Vagina (tissue), 2 donors: ENCODE data around the gene OXER1.

Source experiments
- CTCF ChIP-seq, 3 experiments: fragments of 450-650 bp in 2 of 3; fragments of 200-600 bp in 1 of 3; sonication (generic) in 1 of 3; IDR thresholded peaks; one replicate each; pipeline ENCODE4 v1.5.1; 2017 to 2019; ENCODE audit warnings: antibody characterized with exemption in 3 of 3, mild to moderate bottlenecking in 2 of 3, moderate library complexity in 2 of 3
- POLR2AphosphoS5 ChIP-seq, 2 donors: sonication (generic); formaldehyde crosslinking; IDR thresholded peaks; one replicate each; pipeline ENCODE4 v1.9.0; 2017; ENCODE audit warnings: antibody characterized with exemption in 2 of 2, mild to moderate bottlenecking in 2 of 2, low read depth in 1 of 2; ENCODE audit not compliant: insufficient read depth in 1 of 2

- no peak for TF ChIP-seq CTCF (IDR thresholded peaks at IDR 0.05)
- TF ChIP-seq POLR2AphosphoS5 (IDR thresholded peaks at IDR 0.05; ENCODE audit: insufficient read depth in 1 of 2, low read depth in 1 of 2), result no peak
Observed at GRCh38 chr2:42796427-42797248, 32.7 kb upstream of the OXER1 start.
